ENCODE measurements around the gene PAK4.

DNA sequence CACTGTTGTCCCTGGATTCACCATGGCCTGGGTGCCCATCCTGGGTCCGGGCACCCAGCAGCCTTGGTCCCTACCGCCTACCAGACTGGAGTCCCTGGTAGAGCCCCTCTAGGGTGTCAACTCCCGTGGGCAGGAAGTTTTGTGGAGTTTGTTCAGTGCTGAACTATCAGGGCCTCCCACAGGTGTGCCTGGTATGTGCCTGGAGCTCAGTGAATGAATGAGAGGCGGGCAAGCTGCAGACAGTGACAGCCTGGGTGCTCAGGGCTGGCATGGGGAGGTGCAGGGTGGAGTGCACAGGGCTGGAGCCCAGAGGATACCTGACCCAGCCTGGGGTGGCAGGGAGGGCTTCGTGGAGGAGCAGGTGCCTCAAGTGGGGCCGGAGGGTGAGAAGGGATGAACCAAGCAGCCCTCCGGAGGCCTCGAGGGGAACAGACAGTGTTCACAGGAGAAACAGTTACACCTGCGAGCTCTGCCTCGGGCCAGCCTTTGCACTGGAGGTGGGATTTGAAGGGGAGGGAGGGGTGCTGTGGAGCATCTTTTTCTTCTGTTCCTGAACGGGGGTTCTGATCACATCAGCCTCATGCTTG is 29.6 kb downstream of the PAK4 start:
- TF ChIP-seq, protein P1, sequence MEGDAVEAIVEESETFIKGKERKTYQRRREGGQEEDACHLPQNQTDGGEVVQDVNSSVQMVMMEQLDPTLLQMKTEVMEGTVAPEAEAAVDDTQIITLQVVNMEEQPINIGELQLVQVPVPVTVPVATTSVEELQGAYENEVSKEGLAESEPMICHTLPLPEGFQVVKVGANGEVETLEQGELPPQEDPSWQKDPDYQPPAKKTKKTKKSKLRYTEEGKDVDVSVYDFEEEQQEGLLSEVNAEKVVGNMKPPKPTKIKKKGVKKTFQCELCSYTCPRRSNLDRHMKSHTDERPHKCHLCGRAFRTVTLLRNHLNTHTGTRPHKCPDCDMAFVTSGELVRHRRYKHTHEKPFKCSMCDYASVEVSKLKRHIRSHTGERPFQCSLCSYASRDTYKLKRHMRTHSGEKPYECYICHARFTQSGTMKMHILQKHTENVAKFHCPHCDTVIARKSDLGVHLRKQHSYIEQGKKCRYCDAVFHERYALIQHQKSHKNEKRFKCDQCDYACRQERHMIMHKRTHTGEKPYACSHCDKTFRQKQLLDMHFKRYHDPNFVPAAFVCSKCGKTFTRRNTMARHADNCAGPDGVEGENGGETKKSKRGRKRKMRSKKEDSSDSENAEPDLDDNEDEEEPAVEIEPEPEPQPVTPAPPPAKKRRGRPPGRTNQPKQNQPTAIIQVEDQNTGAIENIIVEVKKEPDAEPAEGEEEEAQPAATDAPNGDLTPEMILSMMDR (IDR thresholded peaks at IDR 0.05), result no peak
- TF ChIP-seq POLR2A (IDR thresholded peaks at IDR 0.05) (no peak), POLR2AphosphoS5 (IDR thresholded peaks at IDR 0.05; ENCODE audit: insufficient read depth in 1 of 2, low read depth in 1 of 2) (no peak)

All from vagina (tissue), 2 donors.